Kasumi-1 (cell line): ENCODE results near the gene ZP2.
"Not testable (repeated sequence)": the region's sequence is repeated elsewhere in the genome, so short reads cannot be mapped to it uniquely, and the experiment has no call there.

Experiments
- DNase-seq, 2 experiments: peaks; one replicate each; lab custom pipeline; 2025; lab: John Stamatoyannopoulos, UW

ZP2 gene

DNA sequence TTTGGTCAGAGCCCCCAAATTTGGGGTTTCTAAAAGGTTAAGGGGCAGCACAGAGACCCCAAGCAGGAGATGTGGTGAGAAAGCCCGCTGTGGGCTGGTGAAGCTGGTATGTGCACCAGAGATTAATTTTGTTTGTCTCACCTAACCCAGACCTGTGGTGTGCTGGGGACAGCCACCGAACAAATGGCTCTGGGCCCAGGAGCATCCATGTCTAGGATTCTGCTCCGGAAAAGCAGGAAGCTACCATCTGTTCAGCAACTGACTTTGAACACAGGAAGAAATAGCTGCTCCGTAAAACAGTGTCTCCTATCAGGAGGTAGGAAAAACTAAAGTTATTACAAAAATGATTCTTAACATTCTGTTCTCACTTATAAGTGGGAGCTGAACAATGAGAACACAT is 2.7 kb upstream of the ZP2 start:
- no peak for DNase-seq

DNA sequence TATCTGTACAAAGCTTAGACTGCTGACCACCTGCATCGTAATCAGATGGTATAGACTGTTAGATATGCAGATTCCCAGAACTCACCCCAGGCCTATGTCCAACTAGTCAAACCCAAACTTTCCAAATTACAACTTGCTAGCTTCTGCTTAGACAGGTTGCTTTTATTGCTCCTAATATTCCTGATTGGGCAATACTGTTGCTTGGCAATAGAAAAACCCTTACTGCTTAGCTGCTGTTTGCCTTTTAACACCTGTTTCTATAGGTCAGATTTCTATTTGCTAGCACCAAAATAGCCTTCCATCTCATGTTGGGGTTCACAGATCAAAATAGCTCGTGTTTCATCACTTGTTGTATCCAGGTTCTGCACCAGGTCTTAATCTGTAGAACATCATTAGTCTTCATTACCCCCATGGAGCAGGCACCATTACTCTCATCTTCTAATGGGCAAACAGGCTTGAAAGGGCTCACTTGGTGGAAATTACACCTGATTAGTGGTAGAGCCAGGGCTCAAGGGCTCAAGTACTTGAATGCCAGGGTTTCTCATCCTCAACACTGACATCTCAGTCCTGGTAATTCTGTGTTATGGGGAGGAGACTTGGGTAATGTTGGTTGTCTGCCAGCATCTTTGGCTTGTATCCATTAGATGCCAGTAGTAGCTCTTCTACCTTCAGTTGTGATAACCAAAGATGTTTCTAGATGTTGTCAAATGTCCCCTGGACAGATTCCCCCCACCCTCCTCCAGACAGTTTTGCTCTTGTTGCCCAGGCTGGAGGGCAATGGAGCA is 2.7 kb downstream of the ZP2 start:
- no peak for DNase-seq

DNA sequence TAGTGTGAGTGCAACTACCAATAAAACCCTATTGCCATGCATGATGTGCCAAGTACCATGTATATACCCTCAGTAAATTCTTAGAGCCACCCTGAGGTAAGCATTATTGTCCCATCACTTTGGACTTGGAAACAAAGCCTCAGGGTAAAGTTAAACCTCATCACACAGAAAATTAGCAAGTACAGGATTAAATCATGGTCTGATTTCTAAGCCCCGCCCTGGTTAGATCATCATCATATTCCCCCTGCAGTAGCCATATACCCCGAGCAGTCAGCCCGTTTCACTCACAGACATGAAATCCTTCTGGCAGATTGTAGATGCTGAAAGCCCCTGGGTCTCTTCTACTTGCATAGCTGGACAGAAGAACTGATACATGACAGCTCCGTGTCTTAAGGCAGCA is 4.8 kb downstream of the ZP2 start:
- DNase-seq, result no peak

DNA sequence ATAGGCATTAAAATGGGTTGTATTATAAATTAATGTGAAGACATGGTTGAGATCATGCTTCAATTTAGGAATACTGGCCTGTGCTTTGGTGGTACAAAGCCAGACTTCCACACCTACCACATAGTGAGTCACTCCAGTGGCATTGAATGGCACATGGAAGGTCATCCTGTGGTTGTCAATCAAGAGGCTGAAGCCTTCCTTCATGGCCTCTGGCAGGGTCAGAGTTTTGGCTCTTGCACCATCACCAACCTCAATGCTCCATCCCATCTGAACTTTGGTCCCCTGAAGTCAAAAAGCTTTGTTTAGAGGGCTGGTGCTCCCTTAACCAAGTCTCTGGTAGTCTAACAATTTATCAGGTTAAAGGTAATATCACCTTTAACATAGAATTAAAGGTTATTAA is 6.1 kb downstream of the ZP2 start:
- no peak for DNase-seq

DNA sequence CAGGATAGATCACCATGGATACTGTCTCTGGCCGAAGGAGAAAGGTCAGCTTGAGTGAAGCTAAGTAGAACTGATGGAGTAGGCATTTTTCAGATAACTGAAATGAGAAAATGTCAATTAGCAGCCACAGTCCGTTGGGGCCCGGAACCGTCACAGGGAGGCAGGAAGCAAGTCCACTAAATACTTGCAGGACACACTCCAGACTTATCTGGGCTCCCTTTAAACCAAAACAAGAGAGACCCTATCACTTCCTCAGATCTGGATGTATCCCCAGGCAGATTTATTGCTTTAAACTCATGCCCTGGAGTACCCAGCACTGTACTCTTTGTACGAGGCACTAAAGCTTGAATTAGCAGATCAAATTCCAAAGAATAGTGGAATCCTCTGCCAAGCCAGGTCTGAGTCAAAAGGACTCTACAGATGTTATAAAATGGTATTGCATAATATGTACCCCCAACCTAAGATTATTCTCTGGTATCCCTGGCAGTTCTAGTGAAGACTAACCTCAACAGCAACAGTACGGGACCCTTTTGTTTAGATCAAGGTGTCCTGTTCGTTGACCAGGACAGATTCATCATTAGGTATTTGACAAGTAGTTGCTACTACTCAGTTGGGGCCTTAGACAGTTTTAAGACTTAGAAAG is 8.1 kb downstream of the ZP2 start:
- no peak for DNase-seq

DNA sequence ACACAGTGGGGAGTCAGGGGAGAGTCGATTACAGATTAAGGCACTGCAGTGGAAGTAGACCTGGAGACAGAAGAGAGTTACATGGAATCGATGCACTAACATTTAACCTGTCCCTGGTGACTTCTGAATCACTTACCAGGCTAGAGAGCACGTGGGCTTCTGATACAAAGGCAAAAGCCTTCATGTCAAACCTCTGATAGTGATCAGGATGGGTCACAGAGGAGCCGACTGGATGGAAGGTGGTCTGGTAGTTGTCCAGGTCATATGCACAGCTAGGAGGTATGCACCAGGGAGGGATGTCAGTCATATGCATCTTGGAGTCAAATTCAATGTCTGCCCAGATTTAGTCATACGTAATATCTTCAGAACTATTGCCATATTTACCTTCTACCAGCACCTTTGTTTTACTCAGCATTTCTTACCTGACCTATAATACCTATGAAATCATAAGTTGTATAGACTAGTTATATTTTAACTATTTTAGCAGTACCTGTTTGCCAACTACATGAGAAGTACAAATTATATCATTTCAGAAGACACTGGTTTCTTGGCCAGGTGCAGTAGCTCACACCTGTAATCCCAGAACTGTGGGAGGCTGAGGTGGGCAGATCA is 11.7 kb downstream of the ZP2 start:
- no peak for DNase-seq

DNA sequence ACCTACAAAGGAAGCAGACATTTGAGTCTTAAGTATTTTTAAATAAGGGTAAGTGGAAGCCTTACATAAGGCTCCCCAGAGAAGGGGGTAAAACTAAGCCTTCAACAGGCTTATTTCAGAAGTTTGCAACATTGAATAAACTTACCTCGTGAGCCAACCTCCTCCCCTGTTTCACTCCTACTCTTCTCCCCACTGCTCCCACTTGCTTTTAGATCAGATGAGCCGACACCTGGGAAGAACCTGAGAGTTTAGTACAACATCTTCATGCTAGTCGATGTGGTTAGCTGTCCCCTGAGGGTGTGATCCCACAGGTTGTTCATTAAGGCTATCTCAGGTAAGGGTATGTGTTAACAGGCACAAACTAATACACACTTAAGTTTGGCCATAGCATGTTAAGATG is 13.8 kb downstream of the ZP2 start:
- no peak for DNase-seq

DNA sequence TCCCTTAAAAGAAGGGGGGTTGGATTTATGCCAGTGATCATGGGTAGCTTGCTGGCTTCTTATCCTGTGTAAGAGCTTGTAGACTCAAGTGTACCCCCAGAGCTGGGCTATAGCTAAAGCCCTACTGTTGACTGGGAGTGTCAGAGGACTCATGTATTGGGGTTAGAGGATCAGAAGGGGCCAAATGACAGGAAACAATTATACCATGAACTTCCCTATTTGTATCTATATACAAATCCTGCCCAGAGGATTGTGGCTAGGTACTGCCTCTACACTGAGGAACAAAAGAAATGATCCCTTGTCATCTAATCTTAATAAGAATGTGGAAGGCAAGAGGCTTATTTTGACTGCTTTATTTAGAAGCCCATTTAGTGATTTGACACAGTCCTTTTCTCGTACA is 14.3 kb downstream of the ZP2 start:
- DNase-seq, result peak; percentile 8 to 40

DNA sequence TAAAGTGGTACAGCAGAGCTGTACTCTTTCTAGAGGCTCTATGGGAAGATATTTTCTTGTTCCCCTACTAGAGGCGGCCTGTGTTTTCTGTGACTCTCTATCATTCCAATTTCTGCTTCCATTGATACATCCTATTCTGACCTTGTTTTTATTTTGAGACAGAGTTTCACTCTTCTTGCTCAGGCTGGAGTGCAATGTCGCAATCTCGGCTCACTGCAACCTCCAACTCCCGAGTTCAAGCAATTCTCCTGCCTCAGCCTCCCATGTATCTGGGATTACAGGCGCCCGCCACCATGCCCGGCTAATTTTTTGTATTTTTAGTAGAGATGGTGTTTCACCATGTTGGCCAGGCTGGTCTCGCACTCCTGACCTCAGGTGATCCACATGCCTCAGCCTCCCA is 16.0 kb downstream of the ZP2 start:
- not testable (repeated sequence) for DNase-seq

DNA sequence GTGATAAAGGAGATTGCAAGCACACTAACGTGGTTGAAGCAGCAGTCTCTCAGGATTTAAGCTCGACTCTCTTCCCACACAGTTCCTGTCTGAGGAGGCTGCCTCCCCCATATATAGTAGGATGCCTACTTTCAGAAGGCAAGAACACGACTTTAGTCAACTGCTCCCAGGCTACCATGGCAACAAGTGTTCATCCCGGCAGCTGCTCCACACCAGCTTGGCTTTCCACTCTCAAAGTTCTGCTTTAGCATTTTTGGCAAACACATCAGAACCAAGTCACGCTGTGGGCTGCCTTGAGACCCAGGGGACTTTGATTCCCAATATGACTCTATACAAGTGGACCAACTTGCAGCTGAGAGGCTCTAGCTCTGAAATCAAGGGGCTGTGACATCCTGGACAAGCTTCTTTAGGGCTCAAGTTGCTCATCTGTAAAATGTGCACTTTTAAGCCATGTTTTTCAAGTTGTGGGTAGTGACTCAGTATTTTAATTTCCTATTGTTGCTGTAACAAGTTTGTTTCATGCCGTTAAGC is 16.5 kb downstream of the ZP2 start:
- no peak for DNase-seq

DNA sequence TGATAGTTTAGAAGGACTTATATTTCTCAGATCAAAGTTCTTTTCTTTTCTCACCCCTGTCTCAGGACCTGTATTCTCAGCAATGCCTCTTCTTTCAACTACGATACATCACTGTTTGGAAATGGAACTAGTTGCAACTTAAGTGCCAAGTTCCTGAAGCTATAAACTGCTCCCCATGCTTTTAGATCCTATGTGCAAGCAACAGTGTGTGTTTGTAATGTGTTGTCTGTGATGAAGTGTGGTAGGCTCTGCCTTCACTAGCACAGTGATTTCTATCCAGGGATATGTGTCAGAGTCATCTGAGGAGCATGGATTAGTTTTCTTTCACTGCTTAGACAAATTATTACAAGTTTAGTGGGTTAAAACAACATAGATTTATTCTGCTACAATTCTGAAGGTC is 18.4 kb downstream of the ZP2 start:
- no peak for DNase-seq

DNA sequence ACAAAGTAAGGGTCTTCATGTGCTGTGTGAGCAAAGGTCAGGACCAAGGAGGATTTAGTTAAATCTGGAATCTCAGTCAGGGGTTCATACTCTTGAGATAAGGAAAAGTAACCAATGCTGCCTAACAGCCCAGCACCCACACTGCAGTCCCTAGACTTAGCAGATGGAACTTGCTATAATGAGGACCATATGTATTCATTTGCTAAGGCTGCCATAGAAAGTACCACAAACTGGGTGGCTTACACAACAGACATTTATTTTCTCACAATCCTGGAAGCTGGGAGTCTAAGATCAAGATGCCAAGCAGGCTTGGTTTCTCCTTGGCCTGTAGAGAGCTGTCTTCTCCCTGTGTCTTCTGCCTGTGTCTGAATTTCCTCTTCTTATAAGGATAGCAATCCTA is 20.8 kb downstream of the ZP2 start:
- DNase-seq, result no peak

DNA sequence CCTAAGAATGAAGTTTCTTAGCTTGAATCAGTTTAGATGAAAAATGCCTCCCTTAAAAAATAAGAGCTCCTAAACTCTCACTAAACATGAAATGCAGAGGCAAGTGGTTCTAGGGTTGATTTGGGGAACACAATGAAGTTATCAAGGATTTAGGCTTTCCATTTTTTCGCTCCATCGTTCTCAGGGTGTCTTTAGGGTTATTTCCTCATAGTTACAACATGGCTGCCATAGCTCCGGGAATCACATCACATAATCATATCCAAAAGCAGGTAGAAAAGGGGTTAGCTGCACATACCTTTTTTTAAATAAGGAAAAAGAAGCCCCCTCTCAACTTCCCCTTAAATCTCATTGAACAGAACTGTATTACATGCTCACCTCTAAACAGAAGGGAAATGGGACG is 21.4 kb downstream of the ZP2 start:
- DNase-seq, result no peak

DNA sequence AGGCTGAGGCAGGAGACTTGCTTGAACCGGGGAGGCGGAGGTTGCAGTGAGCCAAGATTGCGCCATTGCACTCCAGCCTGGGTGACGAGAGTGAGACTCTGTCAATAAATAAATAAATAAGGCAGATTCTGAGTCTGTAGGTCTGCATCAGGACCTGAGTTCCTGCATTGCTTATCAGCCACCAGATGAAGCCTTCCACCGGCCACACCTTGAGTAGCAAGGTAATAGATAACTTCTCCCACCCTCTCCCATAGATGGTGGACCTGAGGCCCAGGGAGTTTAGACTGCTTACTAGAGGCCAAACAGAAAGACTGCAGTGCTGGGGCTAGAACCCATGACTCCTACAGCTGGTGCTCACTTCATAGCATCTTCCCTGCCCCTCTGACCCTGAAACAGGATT is 22.1 kb downstream of the ZP2 start:
- no peak for DNase-seq

DNA sequence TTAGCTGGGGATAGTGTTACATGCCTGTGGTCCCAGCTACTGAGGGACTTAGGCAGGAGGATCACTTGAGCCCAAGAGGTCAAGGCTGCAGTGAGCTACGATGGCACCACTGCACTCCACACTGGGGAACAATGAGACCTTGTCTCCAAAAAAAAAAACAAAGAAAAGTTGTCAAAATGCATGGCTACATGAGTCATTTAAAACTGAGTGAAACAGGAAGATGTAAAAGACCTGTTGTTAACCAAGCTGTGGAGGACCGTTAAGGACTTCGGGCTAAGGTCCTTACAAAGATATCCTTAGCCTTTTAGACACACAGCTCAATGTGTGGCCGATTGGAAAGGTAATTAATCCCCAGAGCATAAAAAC is 25.1 kb downstream of the ZP2 start:
- no peak for DNase-seq

DNA sequence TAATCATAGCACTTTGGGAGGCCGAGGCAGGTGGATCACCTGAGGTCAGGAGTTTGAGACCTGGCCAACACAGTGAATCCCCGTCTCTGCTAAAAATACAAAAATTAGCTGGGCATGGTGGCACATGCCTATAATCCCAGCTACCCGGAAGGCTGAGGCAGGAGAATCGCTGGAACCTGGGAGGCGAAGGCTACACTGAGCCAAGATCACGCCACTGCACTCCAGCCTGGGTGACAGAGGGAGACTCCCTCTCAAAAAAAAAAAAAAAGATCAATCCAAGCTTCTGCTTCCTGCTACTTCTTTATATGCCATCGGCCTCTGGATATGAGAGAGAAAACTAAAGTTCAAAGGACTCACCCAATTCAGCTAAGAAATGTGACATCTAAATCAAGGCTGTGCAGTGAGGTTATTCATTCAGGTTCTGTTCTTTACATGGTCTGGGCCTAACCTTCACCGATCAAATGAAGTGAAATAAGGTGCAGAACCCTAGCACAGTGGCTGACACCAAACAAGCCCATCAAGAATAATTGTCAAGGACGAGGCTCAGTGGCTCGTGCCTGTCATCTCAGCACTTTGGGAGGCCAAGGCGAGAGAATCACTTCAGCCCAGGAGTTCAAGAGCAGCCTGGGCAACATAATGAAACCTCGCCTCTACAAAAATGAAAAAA is 25.6 kb downstream of the ZP2 start:
- DNase-seq, result no peak

DNA sequence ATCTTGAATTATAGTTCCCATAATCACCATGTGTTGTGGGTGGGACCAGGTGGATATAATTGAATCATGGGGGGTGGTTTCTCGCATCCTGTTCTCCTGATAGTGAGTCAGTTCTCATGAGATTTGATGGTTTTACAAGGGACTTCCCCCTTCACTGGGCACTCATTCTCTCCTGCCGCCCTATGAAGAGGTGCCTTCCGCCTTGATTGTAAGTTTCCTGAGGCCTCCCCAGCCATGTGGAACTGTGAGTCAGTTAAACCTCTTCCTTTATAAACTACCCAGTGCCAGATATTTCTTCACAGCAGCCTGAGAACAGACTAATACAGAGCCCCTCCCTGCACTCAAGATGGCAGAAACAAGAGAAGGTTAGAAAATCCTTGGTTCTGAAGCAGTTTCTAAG is 26.5 kb downstream of the ZP2 start:
- no peak for DNase-seq

DNA sequence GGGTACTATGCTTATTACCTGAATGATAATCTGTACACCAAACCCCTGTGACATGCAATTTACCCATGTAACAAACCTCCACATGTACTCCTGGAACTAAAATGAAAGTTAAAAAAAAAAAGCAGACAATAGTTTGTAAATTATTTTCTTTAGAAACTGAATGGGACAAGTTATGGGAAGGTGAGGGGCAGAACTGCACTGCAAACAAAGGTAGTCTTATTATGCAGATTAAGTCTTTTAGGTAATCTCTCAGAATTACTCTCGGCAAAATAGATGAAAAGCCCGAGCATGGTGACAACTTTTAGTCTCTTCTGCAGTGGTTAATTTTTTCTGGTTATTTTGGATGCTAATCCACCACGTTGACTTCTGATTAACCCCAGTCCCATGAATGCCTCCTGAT is 27.4 kb downstream of the ZP2 start:
- DNase-seq, result no peak

DNA sequence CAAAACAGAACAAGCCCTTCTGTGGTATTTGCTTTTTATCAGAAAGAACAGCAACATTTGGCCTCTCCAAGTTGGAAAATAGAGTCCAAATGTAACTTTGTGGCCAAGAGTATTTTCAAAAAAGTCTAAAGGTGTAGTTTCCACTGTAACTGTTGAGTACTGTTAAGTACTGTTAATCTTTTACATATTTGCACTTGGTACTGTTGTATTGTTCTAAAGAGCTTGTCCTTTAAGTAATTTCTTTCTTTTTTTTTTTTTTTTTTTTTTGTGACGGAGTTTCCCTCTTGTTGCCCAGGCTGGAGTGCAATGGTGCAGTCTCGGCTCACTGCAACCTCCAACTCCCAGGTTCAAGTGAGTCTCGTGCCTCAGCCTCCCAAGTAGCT is 31.4 kb downstream of the ZP2 start:
- DNase-seq, result no peak

DNA sequence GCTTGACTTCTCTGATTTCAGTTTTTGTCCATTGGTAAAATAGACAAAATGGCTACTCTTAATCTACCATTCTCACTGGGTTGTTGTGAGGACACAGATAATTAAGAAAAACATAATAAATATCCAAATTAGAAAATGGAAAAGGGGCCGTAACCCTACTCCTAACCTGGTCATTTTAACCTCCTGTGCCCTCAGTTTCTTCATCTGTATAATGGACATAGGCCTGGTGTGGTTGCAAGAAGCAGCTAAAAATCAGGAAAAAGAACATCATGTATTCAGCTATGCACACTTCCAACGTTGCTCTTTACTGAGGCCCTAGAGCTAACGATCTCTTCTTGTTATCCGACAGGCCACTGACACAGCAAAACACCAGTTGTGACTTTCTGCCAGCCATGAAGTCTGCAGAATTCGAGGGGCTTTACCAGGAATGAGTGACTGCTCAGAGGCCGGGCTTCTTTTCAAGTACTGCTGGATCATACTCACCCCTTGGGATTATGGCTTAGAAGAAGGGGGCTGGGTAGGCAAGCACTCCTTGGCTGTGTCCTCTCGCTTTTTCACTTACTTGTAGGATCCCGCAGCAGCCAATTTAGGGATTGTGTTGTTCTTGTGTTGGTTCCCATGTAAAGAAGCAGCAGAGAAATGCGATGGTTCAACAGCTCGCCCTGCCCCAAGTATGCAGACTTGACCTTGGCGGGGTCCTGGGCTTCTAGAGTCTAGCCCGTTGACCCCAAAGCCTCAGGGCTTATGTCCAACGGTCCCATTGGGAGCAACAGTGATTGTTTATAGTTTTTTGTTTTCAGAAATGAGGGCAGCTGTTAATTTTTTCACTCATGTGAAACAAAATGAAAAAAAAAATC is 32.0 kb downstream of the ZP2 start:
- DNase-seq, result no peak

DNA sequence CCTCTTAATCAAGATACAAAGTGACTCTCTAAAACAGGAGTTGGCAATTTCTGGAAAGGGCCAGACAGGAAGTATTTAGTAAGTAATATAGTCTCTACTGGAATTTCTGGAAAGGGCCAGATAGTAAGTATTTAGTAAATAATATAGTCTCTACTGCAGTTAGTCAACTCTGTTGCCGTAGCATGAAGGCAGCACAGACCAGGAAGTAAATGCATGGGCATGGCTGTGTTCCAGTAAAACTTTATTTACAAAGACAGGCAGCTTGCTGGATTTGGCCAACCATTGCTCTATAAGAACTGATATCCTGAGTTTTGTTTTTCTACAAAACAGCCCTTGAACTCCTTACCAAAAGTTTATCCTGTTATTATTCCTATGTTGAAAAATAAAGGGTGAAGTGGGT is 36.0 kb downstream of the ZP2 start:
- DNase-seq, result no peak

DNA sequence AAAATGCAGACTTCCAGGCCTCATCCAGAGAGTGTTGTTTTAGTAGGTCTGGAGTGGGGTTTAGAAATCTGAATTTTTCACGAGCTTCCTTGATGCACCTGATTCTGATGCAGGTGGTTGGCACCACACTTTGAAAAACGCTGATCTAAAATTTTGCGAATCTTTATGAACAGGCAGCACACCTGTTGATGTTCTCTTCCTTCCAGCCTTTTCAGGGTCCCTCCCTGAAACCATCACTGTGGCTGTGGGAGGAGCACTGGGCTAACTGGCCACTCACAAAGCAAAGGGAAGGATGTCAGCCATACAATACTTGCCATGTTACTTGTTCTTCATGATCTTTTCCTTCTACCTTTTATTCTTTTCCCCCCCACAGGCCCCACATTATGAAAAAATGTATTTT is 38.7 kb downstream of the ZP2 start:
- DNase-seq, result no peak
